ENCODE results near the gene LDLRAD2.

LDLRAD2 gene

GRCh38 chr1:21865609-21865942, 53.5 kb downstream of the LDLRAD2 start:
- DNase-seq, result no peak

DNA sequence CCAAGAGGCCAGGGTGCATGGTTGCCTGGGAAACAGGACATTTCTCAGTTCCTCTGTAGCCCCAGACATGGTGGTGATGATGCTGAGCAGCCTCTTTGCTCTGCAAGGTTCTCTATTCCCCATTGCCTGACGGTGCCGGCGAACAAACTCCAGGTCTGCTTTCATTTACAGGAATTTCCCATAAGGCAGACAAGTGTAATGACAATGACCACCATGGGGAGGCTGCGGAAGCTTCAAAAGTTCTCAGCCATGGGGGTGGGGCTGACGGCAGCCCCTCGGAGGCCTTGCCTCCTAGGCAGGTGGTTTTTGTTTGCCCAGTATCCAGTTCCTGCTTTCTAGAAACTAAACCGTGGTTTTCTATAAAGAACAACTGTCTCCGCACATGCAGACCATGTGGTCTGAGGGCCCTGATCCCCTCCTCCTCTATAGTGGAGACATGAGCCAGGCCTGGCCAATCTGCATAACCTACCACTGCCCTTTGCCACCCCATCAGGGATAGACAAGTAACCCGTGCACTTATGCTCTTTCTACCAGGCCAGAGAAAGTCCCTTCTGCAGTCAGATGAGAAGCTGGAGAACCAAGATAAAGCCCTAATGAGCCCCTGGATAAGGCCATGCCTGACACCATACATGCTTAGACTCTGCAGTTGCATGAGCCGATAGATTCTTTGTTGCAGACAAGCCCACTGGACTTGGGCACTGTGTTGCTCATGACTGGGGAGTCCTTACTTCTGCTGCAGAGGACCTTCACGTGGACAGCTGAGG, 54.1 kb downstream of the LDLRAD2 start:
- peak; percentile 5 for DNase-seq

GRCh38 chr1:21866707-21867043, 54.6 kb downstream of the LDLRAD2 start:
- no peak for DNase-seq

DNA sequence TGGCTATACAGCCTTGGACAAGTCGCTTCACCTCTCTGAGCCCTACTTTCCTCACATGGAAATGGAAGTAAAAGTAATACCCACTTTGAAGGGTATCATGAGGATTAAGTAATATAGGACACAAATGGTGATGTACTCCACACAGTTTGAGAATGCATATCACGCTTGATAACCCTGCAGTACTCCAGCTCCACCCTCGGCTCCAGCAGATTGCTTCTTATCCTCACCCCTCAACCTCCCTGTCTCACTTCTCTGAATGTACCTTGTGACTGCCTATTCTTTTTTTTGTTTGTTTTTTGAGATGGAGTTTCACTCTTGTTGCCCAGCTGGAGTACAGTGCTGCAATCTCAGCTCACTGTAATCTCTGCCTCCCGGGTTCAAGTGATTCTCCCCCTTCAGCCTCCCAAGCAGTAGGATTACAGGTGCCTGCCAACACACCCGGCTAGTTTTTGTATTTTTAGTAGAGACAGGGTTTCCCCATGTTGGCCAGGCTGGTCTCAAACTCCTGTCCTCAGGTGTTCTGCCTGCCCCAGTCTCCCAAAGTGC, 55.5 kb downstream of the LDLRAD2 start:
- no peak for DNase-seq

DNA sequence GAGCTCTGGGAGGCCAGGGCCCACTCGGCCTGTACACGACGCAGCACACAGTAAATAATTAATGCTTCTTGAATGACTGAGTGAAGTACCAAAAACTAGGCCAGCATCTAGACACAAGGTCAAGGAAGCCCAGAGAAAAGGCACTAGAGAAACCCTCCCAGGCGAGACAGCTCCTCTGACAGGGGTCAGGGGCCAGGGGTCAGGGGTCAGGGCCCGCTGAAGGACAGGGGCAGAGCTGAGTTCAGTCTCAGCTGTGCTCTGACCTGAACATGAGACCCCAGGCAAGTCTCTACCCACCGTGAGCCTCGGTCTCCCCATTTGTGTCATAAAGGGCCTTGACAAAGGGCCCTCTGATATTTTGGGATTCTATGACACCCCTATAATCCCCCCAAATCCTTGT, 56.4 kb downstream of the LDLRAD2 start:
- no peak for DNase-seq

GRCh38 chr1:21868941-21869454, 56.9 kb downstream of the LDLRAD2 start:
- DNase-seq, result no peak

- peak; percentile 81 for DNase-seq
These were observed 57.6 kb downstream of the LDLRAD2 start for GRCh38 chr1:21869620-21870121.

GRCh38 chr1:21870611-21871010, 58.5 kb downstream of the LDLRAD2 start:
- no peak for DNase-seq

GRCh38 chr1:21871943-21872342, 59.9 kb downstream of the LDLRAD2 start:
- DNase-seq, result no peak

DNA sequence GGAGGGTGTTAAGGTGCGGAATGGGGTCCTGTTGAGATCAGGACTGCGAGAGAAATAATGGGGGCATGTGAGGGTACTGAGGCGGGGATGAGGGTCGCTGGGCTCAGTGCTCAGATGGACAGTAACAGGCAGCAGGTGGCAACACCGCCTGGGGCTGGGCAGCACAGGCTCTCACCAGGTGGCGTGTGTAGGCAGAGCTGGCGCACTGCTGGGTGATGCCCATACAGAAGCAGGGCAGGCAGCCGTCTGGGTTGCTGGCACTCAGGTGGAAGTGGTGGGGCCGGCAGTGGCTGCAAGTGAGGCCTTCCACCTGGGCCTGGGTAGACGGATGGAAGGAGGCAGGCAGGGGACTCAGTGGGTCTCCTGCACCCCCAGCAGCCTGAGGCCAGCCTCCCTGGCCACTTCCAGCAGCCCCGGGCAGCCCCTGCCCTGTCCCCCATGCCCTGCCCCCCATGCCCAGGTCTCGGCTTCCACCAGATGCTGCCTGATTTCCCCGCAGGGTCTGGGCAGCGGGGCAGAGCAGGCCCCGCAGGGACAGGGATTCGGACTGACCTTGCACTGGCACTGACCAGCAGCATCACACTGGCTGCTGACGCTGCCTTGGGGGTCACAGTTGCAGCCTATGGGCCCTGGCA, 60.5 kb downstream of the LDLRAD2 start:
- DNase-seq, result no peak

GRCh38 chr1:21873174-21873573, 61.1 kb downstream of the LDLRAD2 start:
- no peak for DNase-seq

DNA sequence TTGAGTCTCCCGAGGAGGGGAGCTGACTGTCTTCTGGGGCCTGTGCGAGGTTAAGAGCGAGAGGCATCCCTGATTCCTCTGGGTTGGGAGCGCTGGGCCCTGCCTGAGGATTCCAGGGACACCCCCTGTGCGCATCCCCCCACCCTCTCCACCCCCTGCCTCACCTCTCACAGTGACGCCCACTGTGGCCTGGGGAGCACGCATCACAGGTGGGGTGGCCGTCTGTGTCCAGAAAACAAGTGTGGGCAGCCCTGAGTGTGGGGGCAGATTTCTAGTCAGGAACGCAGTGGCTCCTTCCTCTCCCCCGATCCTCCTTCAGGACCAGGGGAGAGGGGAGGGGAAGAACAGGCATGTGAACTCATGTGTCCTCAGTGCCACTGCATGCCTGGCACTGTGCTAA, 61.7 kb downstream of the LDLRAD2 start:
- no peak for DNase-seq

GRCh38 chr1:21874328-21874727, 62.3 kb downstream of the LDLRAD2 start:
- no peak for DNase-seq

All from fibroblast of upper back skin (primary cell).